GM19240 (cell line): Measurements from ENCODE around the gene CD200R1L.

Experiments used
- DNase-seq: peaks from one replicate; pipeline ENCODE4 v3.0.0; 2011; ENCODE audit warnings: low spot score; ENCODE audit not compliant: insufficient read length

CD200R1L gene

GRCh38 chr3:112793326-112794081, 53.2 kb downstream of the CD200R1L start:
- no peak for DNase-seq

GRCh38 chr3:112791736-112792135, 54.9 kb downstream of the CD200R1L start:
- DNase-seq, result no peak

GRCh38 chr3:112789787-112790186, 56.9 kb downstream of the CD200R1L start:
- DNase-seq, result no peak

- DNase-seq, result no peak
Measured at GRCh38 chr3:112786881-112787579, 59.6 kb downstream of the CD200R1L start.

GRCh38 chr3:112786002-112786590, 60.6 kb downstream of the CD200R1L start:
- no peak for DNase-seq

- DNase-seq, result no peak
Measured at GRCh38 chr3:112785321-112786001, 61.2 kb downstream of the CD200R1L start.

GRCh38 chr3:112782491-112782890, 64.2 kb downstream of the CD200R1L start:
- no peak for DNase-seq

- no peak for DNase-seq
Measured at GRCh38 chr3:112781599-112781998, 65.1 kb downstream of the CD200R1L start.

- no peak for DNase-seq
Measured at GRCh38 chr3:112779558-112780480, 66.8 kb downstream of the CD200R1L start.

GRCh38 chr3:112779011-112779410, 67.7 kb downstream of the CD200R1L start:
- no peak for DNase-seq

- DNase-seq, result no peak
Measured at GRCh38 chr3:112778353-112778948, 68.2 kb downstream of the CD200R1L start.

- no peak for DNase-seq
Measured at GRCh38 chr3:112777811-112778210, 68.9 kb downstream of the CD200R1L start.

GRCh38 chr3:112776836-112777235, 69.8 kb downstream of the CD200R1L start:
- no peak for DNase-seq

- DNase-seq, result no peak
Measured at GRCh38 chr3:112776000-112776399, 70.7 kb downstream of the CD200R1L start.

- DNase-seq, result no peak
Measured at GRCh38 chr3:112775011-112775742, 71.5 kb downstream of the CD200R1L start.

- DNase-seq, result no peak
Measured at GRCh38 chr3:112774293-112774926, 72.3 kb downstream of the CD200R1L start.

- no peak for DNase-seq
Measured at GRCh38 chr3:112773864-112774263, 72.8 kb downstream of the CD200R1L start.

GRCh38 chr3:112770951-112771350, 75.7 kb downstream of the CD200R1L start:
- no peak for DNase-seq

GRCh38 chr3:112770032-112770626, 76.5 kb downstream of the CD200R1L start:
- DNase-seq, result no peak
